ENCODE data around the gene ODC1.
"Not testable (repeated sequence)": the region's sequence is repeated elsewhere in the genome, so short reads cannot be mapped to it uniquely, and the experiment has no call there.

The ODC1 gene

DNA sequence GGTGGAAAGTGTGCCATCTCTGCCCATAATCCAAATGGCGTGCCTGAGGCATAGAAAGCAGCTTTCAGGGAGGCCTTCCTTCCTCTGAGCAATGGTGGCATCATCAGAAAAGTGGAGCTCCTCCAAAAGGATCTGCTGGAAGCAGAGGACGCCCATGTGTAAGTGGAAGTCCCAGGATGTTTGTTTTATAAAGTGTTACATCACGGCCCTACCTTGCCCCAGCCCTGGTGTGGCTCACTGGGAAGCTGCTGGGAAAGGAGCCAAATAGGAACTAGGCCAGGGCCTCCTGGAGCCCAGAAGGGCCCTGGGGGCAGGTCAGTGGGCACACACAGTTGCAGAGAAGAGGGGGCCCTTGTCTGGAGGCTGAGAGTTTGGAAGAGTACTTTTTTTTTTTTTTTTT, 4.2 kb upstream of the ODC1 start:
- DNase-seq: no peak

DNA sequence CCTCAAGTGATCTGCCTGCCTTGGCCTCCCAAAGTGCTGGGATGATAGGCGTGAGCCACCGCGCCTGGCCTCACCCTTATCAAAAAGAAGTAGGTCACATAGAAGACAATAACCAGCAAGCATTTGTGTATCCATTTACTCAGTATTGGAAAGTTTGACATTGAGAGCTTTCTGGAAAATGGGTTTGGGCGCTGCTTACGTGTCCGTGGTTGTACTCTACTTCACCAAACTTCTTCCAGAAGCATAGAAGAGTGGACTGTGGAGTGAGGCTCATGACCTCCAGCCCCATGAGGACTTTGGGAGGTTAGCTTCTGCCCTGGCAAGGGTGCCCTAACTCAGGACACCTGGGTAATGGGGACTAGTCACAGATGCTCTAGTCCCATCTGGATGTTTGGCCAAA, 3.7 kb upstream of the ODC1 start:
- DNase-seq: no peak

DNA sequence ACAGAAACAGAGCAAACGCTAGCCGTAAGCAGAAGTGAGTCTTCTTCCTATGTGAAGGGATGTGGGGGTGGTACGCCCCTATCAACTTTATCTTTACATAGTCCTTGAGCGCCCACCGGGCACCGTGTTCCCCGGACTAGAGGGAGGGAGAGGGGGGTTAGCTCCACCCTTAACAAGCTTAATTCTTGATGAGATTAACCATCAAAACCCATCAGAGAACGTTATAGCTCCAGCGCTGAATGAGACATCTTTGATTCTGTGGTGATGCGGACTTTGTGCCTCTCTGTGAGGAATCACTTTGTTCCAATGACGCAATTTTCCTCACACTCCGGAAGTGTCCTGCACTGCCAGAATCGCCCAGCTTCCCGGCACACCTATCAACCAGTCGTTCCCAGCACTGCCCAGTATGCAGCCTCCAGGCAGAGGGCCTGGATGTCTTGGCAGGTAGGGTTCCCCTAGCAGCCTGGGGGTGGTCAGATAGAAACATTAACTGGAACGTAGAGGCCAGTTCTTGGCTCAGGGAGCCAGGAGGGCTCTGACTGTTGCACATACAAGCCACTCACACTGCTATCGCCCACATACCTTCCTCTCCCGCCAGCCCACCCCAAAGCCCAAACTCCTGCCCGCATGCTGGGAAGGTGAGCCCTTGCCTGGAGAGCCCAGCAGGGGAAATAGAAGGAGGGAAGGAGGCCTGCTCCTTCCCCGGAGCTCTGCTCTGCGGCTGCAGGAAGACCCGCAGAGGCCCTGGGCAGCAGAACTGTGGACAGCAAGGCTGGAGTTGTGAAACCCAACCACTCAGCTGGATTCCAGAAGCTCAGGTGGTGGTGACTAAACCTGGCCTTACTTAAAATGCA, 1.9 kb upstream of the ODC1 start:
- DNase-seq: no peak

DNA sequence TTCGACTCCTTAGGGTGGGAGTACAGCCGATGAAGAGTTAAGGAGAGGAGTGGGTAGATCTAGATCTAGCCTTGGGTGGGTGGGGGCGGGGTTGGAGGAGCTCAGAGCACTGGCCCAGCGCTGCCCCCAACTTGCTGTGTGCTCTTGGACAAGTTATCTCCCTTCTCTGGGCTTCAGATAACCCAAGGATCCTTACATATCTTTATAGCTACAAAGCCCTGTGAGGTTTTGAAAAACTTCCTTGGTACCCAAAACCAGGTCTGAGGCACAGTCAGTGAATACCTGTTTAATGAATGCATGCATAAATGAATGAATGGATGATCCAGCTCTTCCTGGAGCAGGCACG, 1.3 kb upstream of the ODC1 start:
- DNase-seq: no peak

DNA sequence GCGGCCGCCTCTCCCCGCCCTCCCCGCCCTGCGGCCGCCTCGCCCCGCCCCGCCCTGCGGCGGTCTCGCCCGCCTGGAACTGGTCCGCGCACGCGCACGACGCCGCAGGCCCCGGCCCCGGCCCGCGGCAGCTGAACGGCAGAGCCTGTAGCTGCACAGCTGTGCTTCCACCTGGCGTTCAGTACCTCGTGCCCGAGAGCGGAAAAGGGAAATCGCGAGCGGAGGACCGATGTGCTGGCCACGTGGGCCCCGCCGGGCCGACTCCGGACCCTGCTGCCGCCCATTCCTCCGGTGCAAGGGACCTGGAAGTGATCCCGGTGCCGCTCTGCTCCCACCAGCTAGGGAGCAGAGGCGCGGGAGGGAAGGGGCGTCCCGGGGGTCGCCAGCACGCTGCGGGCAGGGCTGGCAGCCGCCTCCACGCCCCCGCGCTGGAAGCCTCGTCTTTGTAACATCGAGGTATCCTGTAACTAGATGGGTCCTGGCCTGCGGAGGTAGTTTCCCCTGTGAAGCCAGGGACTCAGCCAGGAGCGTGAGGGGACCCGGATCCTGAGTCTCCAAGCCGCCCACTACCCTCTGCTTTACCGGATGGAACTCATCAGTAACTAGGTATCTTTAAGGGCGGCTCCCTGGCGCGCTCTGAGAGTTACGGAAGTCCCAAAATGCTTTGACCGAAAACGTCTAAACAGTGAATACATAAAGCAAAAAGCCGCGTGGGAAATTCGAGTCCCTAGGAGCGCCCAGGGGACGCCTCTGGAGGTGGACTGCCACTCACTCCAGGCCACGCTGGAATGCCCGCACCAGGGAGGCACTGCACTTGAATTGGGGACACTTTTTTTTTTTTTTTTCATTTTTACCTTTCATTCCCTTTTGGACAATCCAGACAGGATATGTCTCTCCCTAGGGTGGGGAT, 704 bp upstream of the ODC1 start:
- peak; percentile 93 for DNase-seq

DNA sequence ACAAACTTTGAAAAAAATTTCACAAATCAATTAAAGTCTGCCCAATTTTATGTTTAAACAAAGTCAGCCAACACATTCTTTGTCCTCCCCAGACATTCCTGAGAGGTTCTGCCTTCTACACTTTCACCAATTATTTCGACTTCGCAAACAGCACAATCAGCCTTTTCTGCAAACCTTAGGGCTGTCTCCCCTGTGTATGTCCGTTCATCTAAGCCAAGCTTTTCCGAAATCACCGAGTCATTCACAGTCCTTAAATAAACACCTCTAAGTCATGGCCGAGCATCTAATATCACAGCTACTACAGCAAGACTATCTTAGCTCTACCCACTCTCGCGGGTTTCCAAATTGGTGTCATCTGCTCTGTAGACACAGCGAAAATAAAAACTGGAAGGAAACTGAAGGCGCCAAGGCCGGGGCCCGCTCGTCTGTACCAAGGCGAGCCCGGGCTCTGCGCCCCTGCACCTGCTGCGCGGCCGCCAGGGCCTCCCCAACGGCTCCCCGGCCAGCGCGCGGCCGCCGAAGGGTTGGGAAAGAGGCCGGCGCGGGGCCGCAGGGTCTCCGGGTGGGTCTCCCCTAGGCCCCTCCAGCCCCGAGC, 730 bp downstream of the ODC1 start:
- peak; percentile 33 for DNase-seq

DNA sequence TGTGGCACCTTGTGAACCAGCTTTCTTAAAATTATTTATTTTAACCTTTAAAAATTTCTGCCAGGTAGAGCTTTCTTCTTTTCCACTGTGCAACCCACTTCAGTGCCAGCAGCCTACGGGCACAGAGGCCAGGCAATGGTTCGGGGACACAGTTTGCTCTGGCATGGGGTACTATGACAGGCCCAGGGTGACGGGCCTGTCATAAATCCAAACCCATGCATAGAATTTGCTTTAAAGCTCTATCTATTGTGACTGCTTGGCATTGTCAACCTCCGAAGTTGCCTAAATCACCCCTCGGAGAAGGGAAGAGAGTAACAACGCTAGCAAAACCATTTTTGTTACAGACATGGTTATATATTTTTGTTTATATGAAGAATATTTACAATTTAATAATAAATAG, 1.5 kb downstream of the ODC1 start:
- DNase-seq: no peak

DNA sequence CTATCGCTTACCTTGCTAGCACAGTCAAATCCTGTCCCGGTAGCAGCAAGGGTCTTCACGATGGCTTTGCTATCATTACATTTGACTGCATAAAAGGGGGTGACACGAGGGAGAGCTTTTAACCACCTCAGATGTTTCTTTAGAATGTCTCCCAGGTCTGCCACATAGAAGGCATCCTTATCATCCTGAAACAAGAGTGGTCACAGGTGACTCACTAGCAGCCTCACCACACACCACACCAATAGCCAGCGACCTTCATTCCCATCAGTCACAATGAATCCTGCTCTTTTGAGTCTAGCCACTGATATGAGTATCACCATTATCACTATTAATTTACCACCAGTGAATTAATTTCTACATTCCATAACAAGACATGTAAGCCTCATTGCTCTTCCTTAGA, 3.7 kb downstream of the ODC1 start:
- peak; percentile 13 for DNase-seq

DNA sequence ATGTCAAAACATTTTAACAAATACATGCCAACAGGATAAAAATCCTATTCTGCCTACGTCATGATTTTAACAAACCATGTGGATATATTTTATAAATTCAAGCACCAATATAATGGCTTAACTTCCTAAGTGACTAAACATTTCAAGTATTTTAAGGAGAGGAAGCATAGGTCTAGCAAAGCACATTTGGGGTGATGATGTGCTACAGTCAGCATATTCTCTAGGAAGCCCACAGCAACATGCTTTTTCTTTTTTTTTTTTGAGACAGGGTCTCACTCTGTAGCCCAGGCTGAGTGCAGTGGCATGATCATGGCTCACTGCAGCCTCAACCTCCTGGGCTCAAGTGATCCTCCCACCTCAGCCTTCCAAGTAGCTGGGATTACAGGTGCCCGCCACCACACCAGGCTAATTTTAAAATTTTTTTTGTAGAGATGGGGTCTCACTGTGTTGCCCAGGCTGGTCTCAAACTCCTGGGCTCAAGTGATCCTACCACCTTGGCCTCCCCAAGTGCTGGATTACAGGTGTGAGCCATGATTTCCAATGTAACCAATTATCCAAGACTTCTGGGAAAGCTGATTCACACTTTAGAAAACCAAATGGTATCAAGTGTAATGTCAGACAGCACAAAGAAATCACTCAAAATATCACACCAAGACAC, 5.5 kb downstream of the ODC1 start:
- not testable (repeated sequence) for DNase-seq

DNA sequence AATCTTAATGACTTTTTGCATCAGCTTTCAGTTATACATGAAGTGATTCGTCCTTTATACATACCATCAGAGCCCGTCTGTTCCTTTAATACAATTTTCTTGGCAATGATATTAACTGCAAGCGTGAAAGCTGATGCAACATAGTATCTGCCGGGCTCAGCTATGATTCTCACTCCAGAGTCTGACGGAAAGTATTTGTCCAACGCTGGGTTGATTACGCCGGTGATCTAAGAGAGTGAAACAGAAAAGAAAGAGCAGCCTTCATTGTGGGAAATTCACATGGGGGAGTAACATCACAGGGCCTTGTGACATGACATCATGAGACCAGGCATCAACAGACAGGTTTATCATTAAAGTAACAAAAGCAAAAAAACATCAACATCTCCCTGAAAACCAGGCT, 6.2 kb downstream of the ODC1 start:
- no peak for DNase-seq

DNA sequence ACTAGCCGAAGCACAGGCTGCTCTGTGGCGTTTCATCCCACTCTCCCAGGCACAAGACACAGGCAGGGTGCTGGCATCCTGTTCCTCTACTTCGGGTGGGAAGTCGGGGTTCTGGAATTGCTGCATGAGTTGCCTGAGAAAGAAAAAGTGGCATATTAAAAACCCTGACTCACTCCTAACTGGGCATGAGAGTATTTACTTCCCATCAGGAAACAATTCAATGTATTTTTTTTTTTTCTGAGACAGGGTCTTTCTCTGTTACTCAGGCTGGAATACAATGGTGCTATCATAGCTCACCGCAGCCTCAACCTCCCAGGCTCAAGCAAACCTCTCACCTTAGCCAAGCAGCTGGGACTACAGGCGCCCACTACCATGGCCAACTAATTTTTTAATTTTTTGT, 7.4 kb downstream of the ODC1 start:
- DNase-seq: no peak

DNA sequence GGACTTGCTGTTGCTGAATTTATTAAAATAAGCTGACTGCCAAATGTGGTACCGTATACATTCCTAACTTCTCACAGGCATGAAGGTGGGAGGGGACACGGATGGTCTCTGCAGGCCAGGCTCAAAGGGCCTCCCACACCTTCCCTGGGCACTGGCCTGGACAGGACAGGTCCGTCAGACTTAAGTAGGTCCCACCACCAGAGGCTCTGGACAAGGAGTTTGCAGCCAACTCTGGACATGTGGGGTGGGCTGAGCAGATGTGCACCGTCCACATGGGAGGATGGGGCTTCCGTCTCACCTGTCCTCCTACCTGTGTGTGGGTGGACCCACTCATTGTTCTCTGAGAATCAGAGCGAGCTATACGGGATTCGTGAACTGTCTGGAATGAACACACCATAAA, 8.2 kb downstream of the ODC1 start:
- DNase-seq: no peak

DNA sequence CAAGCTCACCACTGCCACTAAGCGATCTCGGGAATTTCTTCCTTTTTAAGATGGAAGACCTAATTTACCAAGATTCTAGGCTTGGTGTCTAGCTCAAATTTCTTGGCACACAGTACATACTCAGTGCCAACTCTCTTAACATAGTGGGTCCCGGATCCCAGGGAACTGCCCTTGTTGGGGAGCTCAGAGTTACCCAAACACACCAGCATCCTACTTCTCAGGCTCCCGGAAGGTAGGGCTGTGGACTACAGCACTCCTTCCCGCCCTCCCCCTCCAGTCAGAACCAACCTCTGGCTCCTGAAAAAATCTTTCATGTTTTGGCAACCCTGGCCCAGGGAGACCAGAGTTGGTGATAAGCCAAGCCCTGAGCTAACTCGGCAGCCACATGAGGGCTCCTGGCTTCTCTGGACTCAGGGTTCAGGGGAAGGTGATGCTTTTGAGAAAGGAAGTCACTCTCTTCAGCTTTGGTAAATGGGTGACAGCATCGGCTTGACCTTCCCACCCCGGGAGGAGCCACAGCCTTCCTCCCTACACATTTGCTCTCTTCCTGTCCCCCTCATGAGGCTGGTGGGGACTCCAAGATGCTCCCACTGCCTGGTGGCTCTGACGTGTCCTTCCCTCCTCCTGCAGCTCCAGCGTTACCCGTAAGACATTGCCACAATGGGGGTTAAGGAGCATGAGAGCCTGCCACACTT, 8.8 kb downstream of the ODC1 start:
- no peak for DNase-seq

DNA sequence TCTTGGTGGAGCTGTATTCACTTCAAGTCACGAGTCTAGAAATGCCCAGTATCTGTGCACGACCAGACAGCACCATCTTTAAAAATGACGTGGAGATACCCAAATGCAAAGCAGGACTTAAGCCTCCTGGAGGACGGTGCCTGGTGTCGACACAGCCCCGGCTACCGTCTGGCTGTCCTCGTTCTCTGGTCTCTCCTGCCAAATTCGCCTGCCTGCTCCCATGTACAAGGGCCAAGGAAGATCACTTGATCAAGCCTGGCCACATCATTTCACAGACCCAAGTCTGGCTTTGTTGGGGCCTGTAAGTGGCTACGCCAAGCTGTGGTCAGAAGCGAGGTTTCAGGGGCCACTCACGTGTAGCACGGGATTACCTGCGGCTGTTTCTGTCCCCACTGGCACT, 9.4 kb downstream of the ODC1 start:
- DNase-seq: no peak

DNA sequence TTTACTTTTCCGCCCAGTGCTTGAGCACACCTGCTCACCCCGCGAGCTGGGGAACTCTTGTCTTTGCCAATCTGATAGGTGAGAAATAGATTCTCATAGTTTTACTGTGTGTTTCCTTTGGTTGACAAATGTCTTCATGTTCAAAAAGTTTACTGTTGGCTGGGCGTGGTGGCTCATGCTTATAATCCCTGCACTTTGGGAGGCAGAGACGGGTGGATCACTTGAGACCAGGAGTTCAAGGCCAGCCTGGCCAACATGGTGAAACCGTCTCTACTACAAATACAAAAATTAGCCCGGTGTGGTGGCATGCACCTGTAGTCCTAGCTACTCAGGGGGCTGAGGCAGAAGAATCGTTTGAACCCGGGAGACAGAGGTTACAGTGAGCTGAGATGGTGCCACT, 10.3 kb downstream of the ODC1 start:
- no peak for DNase-seq

DNA sequence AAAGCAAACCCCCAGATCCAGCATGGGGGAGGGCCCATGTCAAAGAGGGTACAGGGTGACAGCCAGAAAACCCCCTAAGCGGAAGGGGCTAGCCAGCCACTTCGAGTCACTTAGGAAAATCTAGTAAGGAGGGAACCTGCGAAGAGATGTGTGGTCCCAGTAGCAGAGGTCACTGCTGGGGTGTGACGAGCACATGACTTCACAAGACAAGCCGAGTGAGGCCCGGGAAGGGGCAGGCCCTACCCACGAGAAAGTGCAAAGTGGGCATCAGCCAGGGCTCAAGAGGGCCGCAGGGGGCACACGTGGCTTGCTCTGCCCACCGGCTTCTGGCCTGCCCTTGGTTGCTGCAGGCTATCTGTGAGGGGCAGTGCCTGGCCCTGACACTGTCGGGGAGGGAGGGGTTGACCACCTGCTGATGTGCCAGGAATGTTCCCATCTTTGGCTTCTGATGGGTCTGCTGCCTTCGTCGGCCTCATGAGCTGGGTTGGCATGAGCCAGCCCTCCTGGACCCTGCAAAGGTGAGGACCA, 11.5 kb downstream of the ODC1 start:
- DNase-seq: no peak

DNA sequence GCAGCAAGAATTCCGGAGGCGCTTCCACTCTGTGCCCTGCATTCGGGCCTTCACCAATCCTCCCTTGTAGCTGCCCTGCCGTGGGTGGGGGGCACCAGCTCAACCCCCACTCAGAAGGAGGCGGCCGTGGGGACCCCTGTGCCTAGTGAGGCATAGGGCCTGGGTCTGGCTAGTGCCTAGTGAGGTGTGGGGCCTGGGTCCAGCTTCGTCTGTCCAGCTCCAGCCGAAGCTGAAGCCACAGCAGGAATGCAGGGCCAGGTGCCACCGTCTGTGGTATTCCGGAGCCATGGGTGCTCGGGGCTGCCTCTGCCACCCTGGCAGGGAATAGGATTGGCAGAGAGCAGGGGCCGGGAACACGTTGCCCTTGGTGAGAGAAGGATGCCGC, 12.3 kb downstream of the ODC1 start:
- no peak for DNase-seq

DNA sequence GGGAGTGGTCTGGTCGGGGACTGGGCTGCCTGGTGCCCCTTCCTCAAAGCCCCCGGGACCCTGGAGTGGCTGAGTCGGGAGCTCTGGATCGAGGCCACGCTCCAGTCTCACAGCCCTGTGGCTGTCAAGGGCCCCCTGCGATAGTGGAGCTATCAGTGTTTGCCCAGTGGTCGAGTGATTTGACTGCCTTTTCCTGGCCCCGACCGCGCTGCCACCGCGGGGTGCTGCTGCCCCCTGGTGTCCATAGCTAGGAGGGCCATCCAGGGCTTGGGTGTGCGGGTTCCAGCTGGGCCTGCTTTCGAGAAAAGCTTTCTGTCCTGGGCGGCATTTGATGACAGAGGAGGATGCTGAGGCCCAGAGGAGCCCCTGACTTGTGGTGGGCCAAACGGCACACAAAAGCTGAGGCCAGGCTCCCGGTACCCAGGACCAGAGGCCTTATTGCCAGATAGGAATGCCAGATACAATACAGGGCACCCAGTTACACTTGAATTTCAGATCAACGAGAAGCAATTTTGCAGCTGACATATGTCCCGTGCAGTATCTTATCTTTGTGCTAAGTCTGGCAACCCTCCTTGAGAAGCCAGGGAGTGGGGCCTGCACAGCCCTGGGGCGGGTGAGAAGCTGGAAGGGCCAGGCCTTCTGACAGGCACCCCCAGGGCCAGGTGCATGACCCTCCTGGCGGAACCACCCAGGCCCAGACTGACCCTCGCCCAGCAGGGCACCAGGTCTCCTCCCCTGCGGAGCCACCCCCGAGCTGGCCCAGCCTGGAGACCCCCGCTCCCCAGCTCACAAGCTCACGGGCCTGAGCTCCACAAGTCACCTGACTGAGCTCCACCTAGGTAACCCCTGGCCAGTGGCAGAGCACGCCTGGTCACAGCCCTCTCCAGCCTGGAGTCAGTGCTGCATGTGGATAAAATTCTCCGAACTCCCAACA, 13.0 kb downstream of the ODC1 start:
- DNase-seq: peak; percentile 73

DNA sequence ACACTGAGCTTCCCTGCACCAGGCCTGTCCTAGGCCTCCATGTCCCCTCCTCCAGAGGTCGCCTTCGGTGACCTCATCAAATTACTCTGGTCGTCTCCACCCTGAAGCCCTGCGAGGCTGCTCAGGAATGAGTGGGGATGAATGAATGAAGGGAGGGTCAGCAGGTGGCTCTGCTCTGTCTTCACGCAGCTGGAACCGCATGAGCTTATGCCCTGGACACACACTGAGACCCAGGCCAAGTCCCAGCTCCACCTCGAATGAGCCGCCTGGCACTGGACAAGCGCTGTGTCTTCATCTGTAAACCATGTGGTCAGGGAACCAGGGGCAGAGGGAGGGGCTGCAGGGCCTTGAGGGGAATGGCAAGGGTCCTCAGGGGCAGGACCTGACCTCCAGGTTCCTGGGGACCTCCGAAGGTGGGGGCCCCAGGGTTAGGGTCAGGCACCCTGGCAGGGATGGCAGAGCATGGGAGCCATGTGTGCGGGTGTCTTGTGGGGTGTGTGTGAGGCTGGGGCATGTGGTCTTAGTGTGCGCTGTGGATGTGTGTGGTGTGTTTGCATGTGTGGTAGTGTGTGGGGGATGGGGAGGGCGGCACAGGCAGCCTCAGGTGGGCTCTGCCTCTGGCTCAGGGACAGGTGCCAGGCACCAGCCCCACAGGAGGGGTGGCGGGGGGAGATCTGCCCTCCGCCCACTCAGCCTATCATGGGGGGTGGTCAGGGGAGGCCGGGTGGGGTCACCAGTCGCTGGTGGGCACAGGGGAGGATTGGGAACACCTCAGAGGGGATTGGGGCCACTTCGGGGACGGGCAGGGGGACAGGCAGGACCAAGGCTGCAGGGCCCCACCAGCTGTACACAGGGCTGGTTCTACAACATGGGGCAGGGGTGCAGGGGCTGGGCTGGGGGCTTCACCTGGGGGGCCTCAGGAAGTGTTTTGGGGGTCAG, 13.9 kb downstream of the ODC1 start:
- no peak for DNase-seq

Data from CD4-positive, alpha-beta T cell treated with Interleukin-4 for 4 hours (primary cell).